Sigmoid colon (tissue), 7 donors: ENCODE data around the gene CD4. TPM values are rescaled to one million over a fixed set of nuclear protein-coding genes. Genes with fewer than 3 reads are reported as not detected.

ENCODE experiments used
- DNase-seq: peaks from one replicate; pipeline ENCODE4 v3.0.0-alpha.2; 2019
- H3K27ac ChIP-seq, 4 donors: fragments of 200-600 bp; sonication (generic); one replicate each; pipeline ENCODE4 v1.5.1; 2016 to 2019; ENCODE audit warnings: mild to moderate bottlenecking in 1 of 4
- H3K27me3 ChIP-seq, 3 donors: fragments of 200-600 bp; sonication (generic); one replicate each; pipeline ENCODE4 v1.5.1; 2019; ENCODE audit warnings: mild to moderate bottlenecking in 1 of 3
- H3K36me3 ChIP-seq, 4 donors: fragments of 200-600 bp; sonication (generic); one replicate each; pipeline ENCODE4 v1.5.1; 2016 to 2019
- H3K4me1 ChIP-seq, 4 donors: fragments of 200-600 bp; sonication (generic); one replicate each; pipeline ENCODE4 v1.5.1; 2017 to 2019
- H3K4me3 ChIP-seq, 4 donors: fragments of 200-600 bp; sonication (generic); one replicate each; pipeline ENCODE4 v1.5.1; 2017 to 2019; ENCODE audit warnings: mild to moderate bottlenecking in 2 of 4, moderate library complexity in 1 of 4
- H3K9me3 ChIP-seq, 4 donors: fragments of 200-600 bp in 3 of 4; sonication (generic) in 3 of 4; one replicate each; pipeline versions ENCODE4 v1.5.1 to v1.6.1; 2013 to 2019
- CTCF ChIP-seq, 4 experiments: fragments of 450-650 bp in 3 of 4; fragments of 200-600 bp in 1 of 4; IDR thresholded peaks; one replicate each; pipeline ENCODE4 v1.5.1; 2016 to 2019; ENCODE audit warnings: antibody characterized with exemption in 4 of 4, mild to moderate bottlenecking in 3 of 4, moderate library complexity in 2 of 4
- EP300 ChIP-seq, 4 donors: sonication (generic); formaldehyde crosslinking; IDR thresholded peaks; one replicate each; pipeline ENCODE4 v1.6.1; 2017; ENCODE audit warnings: antibody characterized with exemption in 4 of 4
- POLR2A ChIP-seq, 2 donors: fragments of 450-650 bp; IDR thresholded peaks; one replicate each; pipeline ENCODE4 v1.6.1; 2016; ENCODE audit warnings: antibody characterized with exemption in 2 of 2, mild to moderate bottlenecking in 2 of 2, moderate library complexity in 2 of 2
- POLR2AphosphoS5 ChIP-seq, 4 donors: sonication (generic); formaldehyde crosslinking; IDR thresholded peaks; one replicate each; pipeline ENCODE4 v1.6.1; 2017; ENCODE audit warnings: antibody characterized with exemption in 4 of 4
- WGBS, 2 donors: extraction: QIAGEN DNeasy Blood & Tissue Kit; methylation state at CpG; one replicate each; pipeline ENCODE4 v1.1.7; 2013; 5-methylcytosine and 5-hydroxymethylcytosine counted together
- intact Hi-C: fragments of 100-400 bp; cut with DNase I; formaldehyde crosslinking; loops from one replicate; pipeline ENCODE4 v1.15.1; 2023
- polyA plus RNA-seq, 3 donors: library from polyadenylated mRNA; stranded (reverse); fragments of 200-250 nt; gene quantifications; one replicate each; pipeline ENCODE4 v1.2.3, GENCODE V29; 2013
- total RNA-seq, 4 donors: library from RNA; depleted of rRNA; stranded (reverse); fragments of >200 nt; gene quantifications; one replicate each; pipeline ENCODE4 v1.1.0, GENCODE V29; 2016
- donor health status: healthy with polysubstance abuse.
- donor health status: Bipolar disorder and iron deficiency.
- donor health status: healthy.

Gene CD4
- total and polyA plus RNA-seq, 7 donors: 2.5 to 29.7 (median 11.8) TPM

- intact Hi-C loops: loop anchor here (5.0 kb wide), 2 partner anchors 62 to 153 kb away; partner anchors contain the start of gene P3H3
- H3K36me3 ChIP-seq: peaks cover 0 to 9% (median 2%) of the 10 kb centered on the region in 4 donors
- 16 to 43% methylated on average over 7 of the region's 7 CpGs for WGBS, 2 donors
- H3K9me3 ChIP-seq: no peaks in the 10 kb centered on the region
- DNase-seq: no peak
- H3K27ac ChIP-seq: peak overlapping the region; percentile 93 to 99 (median 96)
- H3K27me3 ChIP-seq: no peaks in the 10 kb centered on the region
- peak overlapping the region; percentile 30 to 94 (median 78) for H3K4me3 ChIP-seq
- H3K4me1 ChIP-seq: peaks cover 0 to 57% (median 54%) of the 10 kb centered on the region in 4 donors
- no peak for TF ChIP-seq CTCF (IDR thresholded peaks at IDR 0.05)
- no peak for TF ChIP-seq EP300 (IDR thresholded peaks at IDR 0.05)
These were observed 24.2 kb upstream of the CD4 start for GRCh38 chr12:6765048-6765633.

GRCh38 chr12:6765634-6766581 lies 23.4 kb upstream of the CD4 start, which contains the start of gene PTMS:
Gene PTMS, plus strand, starts transcription at chr12:6766363. Its CDS starts 343 bp downstream, at chr12:6766706.
- TF ChIP-seq POLR2AphosphoS5 (IDR thresholded peaks at IDR 0.05) (peak; percentile 93 to 97 (median 94)), CTCF (IDR thresholded peaks at IDR 0.05) (no peak), POLR2A (IDR thresholded peaks at IDR 0.05) (peak in 1 of 2 donors; percentile 31), EP300 (IDR thresholded peaks at IDR 0.05) (no peak)
- Histone ChIP-seq H3K4me3 (peak within 1 kb of the TSS; percentile 61 to 94 (median 91)), H3K4me1 (peaks cover 0 to 65% (median 61%) of the 10 kb centered on the region in 4 donors), H3K27me3 (no peaks in the 10 kb centered on the region), H3K36me3 (peaks cover 0 to 16% (median 6%) of the 10 kb centered on the region in 4 donors), H3K9me3 (no peaks in the 10 kb centered on the region), H3K27ac (peak within 1 kb of the TSS; percentile 93 to 99 (median 96))
- peak; percentile 97 for DNase-seq
- intact Hi-C loops: loop anchor here (5.0 kb wide), 2 partner anchors 61 to 154 kb away; partner anchors contain the start of gene P3H3
- WGBS, 2 donors: 2 to 3% methylated on average over 63 of the region's 63 CpGs

GRCh38 chr12:6766651-6767349 lies 22.5 kb upstream of the CD4 start:
- peak overlapping the region; percentile 93 to 99 (median 96) for H3K27ac ChIP-seq
- H3K9me3 ChIP-seq: no peaks in the 10 kb centered on the region
- TF ChIP-seq EP300 (IDR thresholded peaks at IDR 0.05): no peak
- TF ChIP-seq CTCF (IDR thresholded peaks at IDR 0.05): peak in 2 of 4 experiments; percentile 41 to 74
- TF ChIP-seq POLR2AphosphoS5 (IDR thresholded peaks at IDR 0.05): peak; percentile 19 to 72 (median 54)
- peaks cover 0 to 74% (median 70%) of the 10 kb centered on the region in 4 donors for H3K4me1 ChIP-seq
- peaks cover 0 to 23% (median 6%) of the 10 kb centered on the region in 4 donors for H3K36me3 ChIP-seq
- peak overlapping the region; percentile 61 to 94 (median 91) for H3K4me3 ChIP-seq
- WGBS, 2 donors: 1% methylated on average over 88 of the region's 88 CpGs
- peak; percentile 91 for DNase-seq
- intact Hi-C loops: loop anchor here (5.0 kb wide), 2 partner anchors 61 to 154 kb away; partner anchors contain the start of gene P3H3
- no peaks in the 10 kb centered on the region for H3K27me3 ChIP-seq
